ENCODE results near the gene HCN4.

GRCh38 chr15:73330206-73331051 is 38.3 kb downstream of the HCN4 start:
- no peak for TF ChIP-seq CTCF (IDR thresholded peaks at IDR 0.05)
- no peak for TF ChIP-seq POLR2A (IDR thresholded peaks at IDR 0.05)

Measured in esophagus squamous epithelium (tissue), 4 donors.